HG03066 (cell line): ENCODE results near the gene ACAA1.
"Not testable (repeated sequence)": the region's sequence is repeated elsewhere in the genome, so short reads cannot be mapped to it uniquely, and the experiment has no call there.

Experiments
- ATAC-seq: cut with Tn5 transposase; IDR thresholded peaks from one replicate; pipeline ENCODE4 v1.9.1; 2021; ENCODE audit warnings: low read depth; ENCODE audit not compliant: unreplicated experiment

Gene ACAA1

DNA sequence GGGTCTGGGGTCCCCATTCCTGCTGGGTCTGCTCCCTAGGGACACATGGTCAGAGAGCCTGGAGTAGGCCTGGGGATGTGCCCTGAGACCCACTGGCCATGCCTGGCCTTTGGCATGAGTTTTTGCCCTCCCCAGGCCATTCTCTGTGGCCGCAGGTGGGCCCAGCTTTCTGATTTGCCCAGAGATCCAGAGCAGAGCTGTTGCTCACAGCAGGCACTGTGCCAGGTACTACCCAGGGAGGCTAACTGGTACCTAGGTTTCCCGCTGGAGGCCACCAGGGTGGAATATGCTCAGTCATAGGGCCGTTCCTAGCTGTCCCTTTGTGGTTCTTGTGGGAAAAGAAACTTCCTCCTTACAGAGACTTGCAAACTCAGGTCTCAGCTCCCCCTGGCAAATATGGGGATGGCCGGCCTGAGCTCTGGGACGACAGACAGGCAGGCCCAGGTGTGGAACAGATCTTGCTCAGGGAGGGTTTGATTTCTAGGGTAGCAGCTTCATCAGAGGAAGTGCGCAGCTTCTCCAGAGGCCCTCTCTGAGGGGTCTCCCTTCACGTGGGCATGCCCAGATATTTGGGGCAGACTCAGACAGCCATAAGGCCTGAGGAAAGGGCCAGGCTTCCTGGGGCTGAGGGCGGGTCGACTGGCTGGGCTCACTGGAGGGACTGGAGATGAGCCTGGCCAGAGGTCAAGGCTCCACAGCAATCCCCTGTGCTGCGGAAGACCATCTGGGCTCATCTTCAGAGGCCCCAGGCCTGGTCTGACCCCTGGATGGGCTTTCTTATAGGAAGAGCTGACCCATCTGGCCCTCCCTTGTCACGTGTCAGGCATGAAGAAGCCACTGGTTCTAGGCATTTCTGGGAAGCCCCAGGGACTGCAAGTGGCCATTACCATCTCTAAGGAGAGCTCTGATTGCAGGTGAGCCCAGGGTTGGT lies 28.0 kb downstream of the ACAA1 start:
- no peak for ATAC-seq

DNA sequence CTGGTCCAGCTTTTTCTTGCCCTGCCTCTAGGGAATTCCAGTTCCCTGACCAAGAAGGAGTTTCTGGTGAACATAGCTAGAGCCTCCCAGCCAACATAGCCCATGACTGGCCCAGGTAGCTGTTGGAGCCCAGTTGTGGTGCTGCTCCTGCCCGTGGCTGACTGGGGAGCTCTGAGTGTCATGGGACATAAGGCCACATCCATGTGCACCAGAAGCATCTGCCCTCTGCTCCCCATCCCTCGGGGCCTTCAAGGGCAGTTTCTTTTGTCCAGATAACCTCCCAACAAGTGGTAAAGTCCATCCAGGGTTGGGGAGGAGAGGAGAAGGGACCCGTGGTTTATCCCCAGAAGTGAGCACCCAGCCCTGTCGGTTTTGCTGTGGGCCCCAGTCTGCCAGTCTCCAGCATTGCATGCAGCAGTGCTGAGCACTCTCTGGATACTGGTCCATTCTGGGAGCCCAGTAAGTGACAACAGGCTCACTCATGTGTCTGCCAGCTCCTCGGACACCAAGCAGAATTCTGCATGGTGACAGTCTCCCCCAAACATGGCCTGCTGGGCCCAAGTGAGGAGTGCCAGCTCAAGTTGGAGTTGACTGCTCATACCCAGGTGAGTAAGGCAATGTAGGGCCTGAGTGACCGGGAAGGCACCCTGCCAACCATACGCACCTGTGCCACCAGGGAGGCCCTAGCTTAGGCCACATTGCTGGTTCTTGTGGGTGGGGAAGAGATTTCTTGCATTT lies 28.8 kb downstream of the ACAA1 start:
- ATAC-seq = no peak

DNA sequence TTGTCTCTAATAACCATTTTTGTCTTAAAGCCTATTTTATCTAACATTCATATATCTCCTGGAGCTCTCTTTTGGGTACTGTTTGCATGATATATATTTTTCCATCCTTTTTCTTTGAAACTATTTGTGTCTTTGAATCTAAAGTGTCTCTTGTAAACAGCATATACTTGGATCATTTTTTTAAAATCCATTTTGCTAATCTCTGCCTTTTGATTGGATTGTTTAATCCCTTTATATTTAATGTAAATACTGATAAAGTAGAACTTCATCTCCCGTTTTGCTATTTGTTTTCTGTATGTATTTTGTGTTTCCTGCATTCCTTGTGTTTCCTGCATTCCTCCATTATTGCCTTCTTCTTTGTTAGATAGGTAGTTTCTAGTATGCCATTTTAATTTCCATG lies 31.4 kb downstream of the ACAA1 start:
- no peak for ATAC-seq

DNA sequence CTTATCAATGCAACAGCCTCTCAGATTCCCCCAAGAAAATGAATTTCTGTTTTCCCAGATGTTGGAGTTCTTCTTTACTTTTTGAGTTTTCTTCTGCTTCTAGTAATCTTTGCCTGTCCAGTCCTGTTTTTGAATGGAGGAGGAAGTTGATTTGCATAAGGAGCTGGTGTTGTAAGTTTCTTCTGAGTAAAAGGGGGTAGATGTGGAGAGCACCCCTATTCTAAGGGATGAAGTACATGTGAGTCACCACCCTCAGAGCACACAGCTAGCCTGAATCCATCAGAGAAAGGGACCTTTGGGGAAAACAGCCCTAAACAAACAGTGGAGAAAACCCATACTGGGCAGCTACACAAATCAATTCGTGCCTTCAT lies 34.5 kb downstream of the ACAA1 start:
- ATAC-seq = no peak

DNA sequence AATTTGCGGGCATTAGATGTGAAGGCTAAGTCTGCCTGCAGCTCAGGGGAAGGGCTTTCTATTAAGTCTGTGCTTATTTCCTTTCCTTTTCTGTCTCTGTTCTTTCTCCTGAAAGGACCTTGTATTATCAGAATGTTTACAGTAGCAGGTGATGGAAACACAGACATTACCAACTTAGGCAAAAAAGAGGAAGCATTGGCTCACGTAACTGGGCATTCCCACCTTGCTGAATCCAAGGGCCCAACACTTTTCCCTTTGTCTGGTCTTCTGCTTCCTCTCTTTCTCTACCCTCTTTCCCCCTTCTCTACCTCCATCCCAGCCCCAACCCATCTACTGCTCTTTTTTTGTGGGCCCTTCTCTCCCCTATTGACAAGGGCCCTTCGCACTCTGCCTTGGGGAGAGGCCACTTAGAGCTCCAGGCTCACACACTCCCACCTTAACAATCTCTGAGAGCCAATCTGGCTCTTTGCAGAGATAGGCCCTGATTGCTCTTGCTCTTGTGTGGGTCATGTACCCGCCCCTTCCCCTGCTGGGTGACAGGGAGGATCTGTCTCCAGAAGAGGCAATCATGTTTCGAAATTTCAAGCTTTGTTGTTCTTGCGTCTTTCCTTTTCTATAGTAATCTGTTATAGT lies 35.0 kb downstream of the ACAA1 start:
- ATAC-seq = no peak

- no peak for ATAC-seq
These were observed 36.4 kb downstream of the ACAA1 start for GRCh38 chr3:38100498-38100897.

GRCh38 chr3:38099518-38099917 lies 37.4 kb downstream of the ACAA1 start:
- no peak for ATAC-seq

- no peak for ATAC-seq
These were observed 38.6 kb downstream of the ACAA1 start for GRCh38 chr3:38098376-38098723.

DNA sequence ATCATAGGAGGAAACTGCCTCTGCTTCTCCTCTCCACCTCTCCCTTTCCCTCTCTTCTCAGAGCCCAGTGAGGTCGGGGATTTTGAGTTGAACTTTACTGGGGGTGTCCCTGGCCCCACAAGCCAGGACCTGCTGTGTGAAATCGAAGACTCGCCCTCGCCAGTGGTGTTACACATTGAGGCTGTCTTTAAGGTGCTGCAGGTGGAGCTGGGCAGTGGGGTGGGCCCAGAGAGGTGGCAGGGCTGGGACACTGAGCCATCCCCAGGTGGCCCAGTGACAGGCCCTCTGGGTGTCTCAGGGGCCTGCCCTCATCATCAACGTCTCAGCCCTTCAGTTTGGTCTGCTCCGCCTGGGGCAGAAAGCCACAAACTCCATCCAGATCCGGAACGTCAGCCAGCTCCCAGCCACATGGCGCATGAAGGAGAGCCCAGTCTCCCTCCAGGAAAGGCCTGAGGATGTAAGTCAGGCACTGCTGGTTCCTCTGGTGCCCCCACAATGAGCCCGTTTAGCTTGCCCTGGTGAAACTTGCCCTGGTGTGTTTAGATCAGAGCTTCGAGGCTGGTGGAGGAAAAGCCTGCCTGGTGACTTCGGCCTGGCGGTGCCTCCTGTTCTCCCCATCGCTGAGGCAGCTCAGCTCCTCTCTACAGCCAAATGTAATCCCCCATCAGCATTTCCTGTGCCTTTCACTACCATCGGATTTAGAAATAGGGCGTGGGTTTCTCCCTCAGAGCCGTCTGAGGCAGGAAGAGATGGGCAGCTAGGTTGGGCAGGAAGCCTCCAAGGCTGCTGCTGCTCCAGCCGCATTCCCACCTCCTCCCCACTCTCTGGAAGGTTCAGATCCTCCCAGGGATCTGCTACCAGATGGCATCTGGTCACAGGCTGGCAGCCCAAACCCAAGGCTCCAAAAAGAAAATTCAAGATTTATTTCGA lies 39.2 kb downstream of the ACAA1 start:
- no peak for ATAC-seq

GRCh38 chr3:38095669-38096483 lies 41.1 kb downstream of the ACAA1 start:
- no peak for ATAC-seq

- no peak for ATAC-seq
These were observed 41.9 kb downstream of the ACAA1 start for GRCh38 chr3:38094999-38095398.

DNA sequence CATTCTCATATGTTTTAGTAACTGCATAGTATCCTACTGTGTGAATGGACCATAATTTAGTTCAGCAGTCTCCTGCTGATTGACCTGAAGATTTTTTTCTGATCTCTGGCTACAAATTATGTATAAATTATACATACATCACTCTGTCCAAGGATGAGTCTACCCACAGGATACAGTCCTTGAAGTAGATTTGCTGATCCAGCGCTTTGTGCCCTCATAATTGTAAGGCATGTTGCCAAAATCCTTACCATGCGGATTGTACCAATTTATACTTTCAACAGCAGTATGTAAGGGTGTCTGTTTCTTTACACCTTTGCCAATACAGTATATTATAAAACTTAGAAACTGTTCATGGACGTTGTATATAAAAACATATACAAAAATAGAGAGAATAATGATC lies 46.5 kb downstream of the ACAA1 start:
- no peak for ATAC-seq

- no peak for ATAC-seq
These were observed 47.8 kb downstream of the ACAA1 start for GRCh38 chr3:38089163-38089562.

DNA sequence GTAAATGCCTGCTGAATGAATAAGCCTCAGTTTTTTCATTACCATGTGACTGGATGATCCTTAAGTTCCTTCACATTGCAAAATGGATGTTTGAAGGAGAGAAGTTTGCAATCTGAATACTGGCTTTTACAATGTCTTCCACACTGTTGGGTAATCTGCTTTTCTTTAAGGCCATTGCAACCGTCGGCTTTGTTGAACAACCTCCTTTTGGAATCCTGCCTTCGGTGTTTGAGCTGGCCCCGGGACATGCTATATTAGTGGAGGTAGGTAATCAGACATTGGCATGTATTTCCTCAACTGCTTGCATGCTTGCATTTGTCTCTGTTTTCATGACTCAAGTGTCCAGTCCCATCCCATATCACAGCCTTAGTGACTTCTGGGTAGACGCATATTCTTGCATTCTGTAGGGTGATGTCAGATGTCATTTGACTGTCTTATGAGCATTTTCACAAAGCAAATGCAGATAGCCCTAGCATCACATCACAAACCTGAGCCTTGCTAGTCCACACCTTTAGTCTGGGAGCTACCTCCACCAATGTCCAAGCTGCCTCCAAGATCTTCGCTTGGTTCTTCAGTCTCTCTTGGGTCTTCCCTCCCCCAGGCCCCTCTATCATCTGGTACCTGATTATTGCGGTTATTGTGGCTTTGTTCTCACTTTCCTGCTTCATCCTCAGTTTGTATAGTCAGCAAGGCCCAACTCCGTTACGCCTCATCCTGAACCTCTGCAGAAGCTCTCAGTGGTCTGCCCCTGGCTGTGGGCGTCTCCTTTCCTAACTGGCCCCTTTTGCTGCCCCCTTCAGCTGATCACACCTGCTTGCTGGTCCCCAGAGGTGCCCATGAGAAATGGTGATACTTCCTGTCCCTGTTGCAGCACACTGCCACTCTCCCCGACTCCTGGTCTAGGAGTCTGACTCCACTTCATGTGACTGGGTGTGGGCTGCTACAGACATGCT lies 48.5 kb downstream of the ACAA1 start:
- no peak for ATAC-seq

GRCh38 chr3:38087278-38087677 lies 49.6 kb downstream of the ACAA1 start:
- not testable (repeated sequence) for ATAC-seq

GRCh38 chr3:38086496-38086895 lies 50.4 kb downstream of the ACAA1 start:
- ATAC-seq = no peak

DNA sequence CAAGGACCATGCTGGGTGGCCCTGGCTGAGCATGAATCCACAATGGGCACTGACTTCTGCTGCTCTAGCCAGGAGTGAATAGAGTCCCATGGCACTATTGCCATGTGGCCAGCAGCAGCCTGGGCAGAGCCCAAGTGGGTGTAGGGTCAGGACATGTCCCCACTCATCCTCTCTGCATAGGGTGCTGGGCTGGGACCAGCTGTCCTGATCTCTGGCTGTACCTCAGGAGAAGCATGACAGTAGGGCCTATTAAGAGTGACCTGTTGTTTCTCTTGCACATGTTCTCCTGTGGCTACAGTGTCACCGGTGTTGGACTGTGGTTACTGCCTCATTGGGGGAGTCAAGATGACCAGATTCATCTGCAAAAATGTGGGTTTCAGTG lies 51.0 kb downstream of the ACAA1 start:
- ATAC-seq = no peak

DNA sequence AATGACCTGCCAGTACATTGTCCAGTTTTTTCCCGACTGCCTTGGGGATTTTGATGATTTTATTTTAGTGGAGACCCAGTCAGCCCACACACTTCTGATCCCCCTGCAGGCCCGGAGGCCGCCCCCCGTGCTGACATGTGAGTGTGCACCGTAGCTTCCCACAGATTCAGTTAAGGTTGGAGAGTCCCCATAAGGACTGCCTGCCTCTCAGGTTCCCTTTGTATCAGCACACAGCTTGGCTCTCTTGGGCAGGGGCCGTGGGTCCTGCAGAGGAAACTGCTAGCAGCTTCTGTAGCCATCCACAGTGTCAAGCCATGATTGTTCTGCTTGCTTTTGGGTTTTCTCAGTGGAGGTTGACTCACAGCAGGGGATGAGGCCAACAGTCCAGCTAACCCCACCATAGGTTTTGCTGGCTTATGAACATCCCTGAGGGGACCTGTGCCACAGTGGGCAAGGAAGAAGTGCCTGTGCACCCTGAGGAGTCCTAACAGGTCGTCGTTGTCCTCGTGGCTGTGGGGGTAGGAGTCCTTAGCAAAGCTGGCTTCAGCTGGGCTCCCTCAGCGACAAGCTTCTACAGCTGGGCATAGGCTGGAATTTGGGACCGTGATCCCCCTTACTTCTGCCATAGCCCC lies 51.5 kb downstream of the ACAA1 start:
- no peak for ATAC-seq
